Chondrocyte (in vitro differentiated cells): ENCODE measurements around the gene NEUROD2. TPM values are rescaled to one million over a fixed set of nuclear protein-coding genes. Genes with fewer than 3 reads are reported as not detected.
A peak's percentile ranks its signal among the peaks of the same experiment; 100 is the strongest.

Source experiments
- DNase-seq: peaks from one replicate; pipeline ENCODE4 v3.0.0; 2021; ENCODE audit warnings: mixed read lengths, low spot score
- H3K27ac Mint-ChIP-seq: one replicate; pipeline ENCODE4 v1.8.0; 2021; ENCODE audit warnings: mild to moderate bottlenecking, moderate library complexity, mixed read lengths; ENCODE audit not compliant: unreplicated experiment
- H3K27me3 Mint-ChIP-seq: 2 replicates; pipeline ENCODE4 v1.8.0; 2021; ENCODE audit warnings: low read depth, mixed read lengths
- H3K36me3 Mint-ChIP-seq: 2 replicates; pipeline ENCODE4 v1.8.0; 2021; ENCODE audit warnings: low read depth, mixed read lengths
- H3K4me1 Mint-ChIP-seq: 2 replicates; pipeline ENCODE4 v1.8.0; 2021; ENCODE audit warnings: low read depth, mild to moderate bottlenecking, mixed read lengths
- H3K4me3 Mint-ChIP-seq: one replicate; pipeline ENCODE4 v1.8.0; 2021; ENCODE audit warnings: mild to moderate bottlenecking, moderate library complexity, mixed read lengths; ENCODE audit not compliant: unreplicated experiment
- H3K9me3 Mint-ChIP-seq: 2 replicates; pipeline ENCODE4 v1.8.0; 2021; ENCODE audit warnings: low read depth, mixed read lengths
- CTCF ChIP-seq: fragments of 200-600 bp; sonication (generic); IDR thresholded peaks from 2 replicates; pipeline ENCODE4 v1.5.0; 2021; ENCODE audit warnings: antibody characterized with exemption, mild to moderate bottlenecking, moderate library complexity
- total RNA-seq: library from RNA; stranded (reverse); gene quantifications from 3 replicates; pipeline ENCODE4 v1.2.1, GENCODE V29; 2021

NEUROD2 gene
- total RNA-seq, 1 donor from 2014 or later = not detected

GRCh38 chr17:39580082-39580468 lies 27.6 kb downstream of the NEUROD2 start:
- H3K9me3 Mint-ChIP-seq = no peaks in the 10 kb centered on the region
- no peak for DNase-seq
- H3K4me1 Mint-ChIP-seq = no peaks in the 10 kb centered on the region
- peaks cover 2% of the 10 kb centered on the region for H3K36me3 Mint-ChIP-seq
- no peak overlapping the region for H3K27ac Mint-ChIP-seq
- H3K4me3 Mint-ChIP-seq = no peak overlapping the region
- TF ChIP-seq CTCF = no peak
- peaks cover 35% of the 10 kb centered on the region for H3K27me3 Mint-ChIP-seq

GRCh38 chr17:39579318-39580081 lies 28.2 kb downstream of the NEUROD2 start:
- Mint-ChIP-seq H3K4me3 (no peak overlapping the region), H3K36me3 (peaks cover 2% of the 10 kb centered on the region), H3K4me1 (no peaks in the 10 kb centered on the region), H3K27me3 (peaks cover 35% of the 10 kb centered on the region), H3K27ac (no peak overlapping the region), H3K9me3 (no peaks in the 10 kb centered on the region)
- TF ChIP-seq CTCF = no peak
- DNase-seq = no peak

- Mint-ChIP-seq H3K27me3 (peaks cover 27% of the 10 kb centered on the region), H3K9me3 (no peaks in the 10 kb centered on the region), H3K4me3 (no peak overlapping the region), H3K27ac (no peak overlapping the region), H3K36me3 (peaks cover 2% of the 10 kb centered on the region), H3K4me1 (peaks cover 4% of the 10 kb centered on the region)
- no peak for TF ChIP-seq CTCF
- no peak for DNase-seq
Observed at GRCh38 chr17:39578272-39578671, 29.4 kb downstream of the NEUROD2 start.

GRCh38 chr17:39576187-39576586 lies 31.5 kb downstream of the NEUROD2 start:
- Mint-ChIP-seq H3K27me3 (peaks cover 17% of the 10 kb centered on the region), H3K4me1 (peaks cover 4% of the 10 kb centered on the region), H3K36me3 (peaks cover 3% of the 10 kb centered on the region), H3K4me3 (no peak overlapping the region), H3K9me3 (peaks cover 4% of the 10 kb centered on the region), H3K27ac (no peak overlapping the region)
- TF ChIP-seq CTCF = peak; percentile 78
- DNase-seq = no peak

GRCh38 chr17:39573447-39574298 lies 34.0 kb downstream of the NEUROD2 start:
- Mint-ChIP-seq H3K4me3 (peak overlapping the region; percentile 80), H3K36me3 (peaks cover 13% of the 10 kb centered on the region), H3K9me3 (peaks cover 9% of the 10 kb centered on the region), H3K4me1 (peaks cover 4% of the 10 kb centered on the region), H3K27ac (peak overlapping the region; percentile 88), H3K27me3 (peaks cover 7% of the 10 kb centered on the region)
- no peak for DNase-seq
- TF ChIP-seq CTCF = no peak
